Astrocyte of the spinal cord (primary cell): ENCODE data around the gene TLL1.

Experiments
- DNase-seq: peaks from one replicate; pipeline ENCODE4 v3.0.0; 2011; ENCODE audit warnings: low read depth, low spot score
- H3K4me3 ChIP-seq: 2 replicates; pipeline ENCODE4 v1.5.1; 2011; ENCODE audit warnings: low read depth, mild to moderate bottlenecking, low read length, moderate library complexity
- in situ Hi-C: cut with HindIII; loops from 2 replicates; pipeline ENCODE4 v1.10.0; 2017; ENCODE audit warnings: low sequenced_read_pairs
- TF ChIP-seq, protein P1 (sequence below): IDR thresholded peaks from 2 replicates; pipeline ENCODE4 v1.5.1; 2012; ENCODE audit warnings: low read depth, mild to moderate bottlenecking, low read length, inconsistent platforms

TLL1 gene

DNA sequence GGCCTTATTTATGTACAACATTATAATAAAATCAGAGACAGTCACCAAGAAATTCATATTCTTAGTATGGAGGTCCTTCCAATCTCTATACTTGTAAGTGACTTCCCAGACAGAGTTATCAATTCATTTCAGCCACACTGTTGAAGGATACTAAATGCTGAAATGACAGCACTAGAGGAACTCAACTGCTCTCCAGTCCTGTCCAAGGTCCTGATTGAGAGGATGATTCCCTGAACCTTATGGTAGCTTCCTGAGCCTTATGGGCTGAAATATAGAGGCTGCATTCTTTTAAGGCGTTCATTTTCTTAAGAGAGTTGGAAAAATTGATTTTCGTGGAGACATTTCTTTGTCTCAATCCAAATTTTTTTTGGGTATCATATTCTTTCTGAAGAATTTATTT, 205.9 kb downstream of the TLL1 start:
- DNase-seq, result peak; percentile 6
- H3K4me3 ChIP-seq, result no peak overlapping the region
- in situ Hi-C loops, result no loop called here
- TF ChIP-seq, protein P1, sequence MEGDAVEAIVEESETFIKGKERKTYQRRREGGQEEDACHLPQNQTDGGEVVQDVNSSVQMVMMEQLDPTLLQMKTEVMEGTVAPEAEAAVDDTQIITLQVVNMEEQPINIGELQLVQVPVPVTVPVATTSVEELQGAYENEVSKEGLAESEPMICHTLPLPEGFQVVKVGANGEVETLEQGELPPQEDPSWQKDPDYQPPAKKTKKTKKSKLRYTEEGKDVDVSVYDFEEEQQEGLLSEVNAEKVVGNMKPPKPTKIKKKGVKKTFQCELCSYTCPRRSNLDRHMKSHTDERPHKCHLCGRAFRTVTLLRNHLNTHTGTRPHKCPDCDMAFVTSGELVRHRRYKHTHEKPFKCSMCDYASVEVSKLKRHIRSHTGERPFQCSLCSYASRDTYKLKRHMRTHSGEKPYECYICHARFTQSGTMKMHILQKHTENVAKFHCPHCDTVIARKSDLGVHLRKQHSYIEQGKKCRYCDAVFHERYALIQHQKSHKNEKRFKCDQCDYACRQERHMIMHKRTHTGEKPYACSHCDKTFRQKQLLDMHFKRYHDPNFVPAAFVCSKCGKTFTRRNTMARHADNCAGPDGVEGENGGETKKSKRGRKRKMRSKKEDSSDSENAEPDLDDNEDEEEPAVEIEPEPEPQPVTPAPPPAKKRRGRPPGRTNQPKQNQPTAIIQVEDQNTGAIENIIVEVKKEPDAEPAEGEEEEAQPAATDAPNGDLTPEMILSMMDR, result no peak

DNA sequence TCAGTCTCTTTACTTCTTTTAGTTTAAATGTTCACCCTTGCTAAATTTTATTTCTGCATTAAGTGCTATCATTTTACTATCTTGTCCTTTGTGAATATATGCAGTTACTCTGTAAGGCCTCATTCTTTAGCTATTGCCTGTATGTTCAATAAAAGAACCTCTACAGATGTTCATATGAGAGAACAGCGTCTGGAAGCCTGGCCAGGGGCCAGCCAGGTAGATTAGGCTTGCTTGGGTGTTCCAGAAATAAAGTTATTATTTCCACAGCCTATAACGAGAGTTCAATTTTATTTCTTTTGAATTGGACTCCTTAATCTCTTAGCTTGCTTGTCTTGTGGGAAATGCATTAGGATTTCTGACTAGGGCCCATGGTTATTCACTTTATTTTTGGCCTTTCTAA, 214.5 kb downstream of the TLL1 start:
- TF ChIP-seq, protein P1, result no peak
- no peak for DNase-seq
- no peak overlapping the region for H3K4me3 ChIP-seq
- in situ Hi-C loops, result no loop called here

DNA sequence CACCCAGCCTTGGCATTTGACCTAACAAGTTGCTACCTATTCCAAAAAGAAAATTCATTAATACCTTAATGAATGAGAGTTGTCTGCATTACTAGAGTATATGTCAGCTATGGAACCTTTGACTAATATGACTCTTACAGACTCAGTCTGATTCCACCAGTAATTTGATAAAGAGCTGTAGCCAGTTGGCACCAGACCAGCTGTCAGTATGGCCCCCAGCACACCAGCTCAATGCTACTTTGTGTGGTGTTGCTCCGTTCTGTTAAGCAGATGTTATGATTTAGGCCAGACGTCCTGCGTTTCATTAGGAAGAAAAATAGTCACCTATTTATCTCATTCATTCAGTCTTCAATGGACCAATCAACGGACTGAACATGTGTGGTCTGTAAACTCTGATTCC, 215.5 kb downstream of the TLL1 start:
- in situ Hi-C loops, result no loop called here
- TF ChIP-seq, protein P1, result no peak
- DNase-seq, result no peak
- H3K4me3 ChIP-seq, result no peak overlapping the region

DNA sequence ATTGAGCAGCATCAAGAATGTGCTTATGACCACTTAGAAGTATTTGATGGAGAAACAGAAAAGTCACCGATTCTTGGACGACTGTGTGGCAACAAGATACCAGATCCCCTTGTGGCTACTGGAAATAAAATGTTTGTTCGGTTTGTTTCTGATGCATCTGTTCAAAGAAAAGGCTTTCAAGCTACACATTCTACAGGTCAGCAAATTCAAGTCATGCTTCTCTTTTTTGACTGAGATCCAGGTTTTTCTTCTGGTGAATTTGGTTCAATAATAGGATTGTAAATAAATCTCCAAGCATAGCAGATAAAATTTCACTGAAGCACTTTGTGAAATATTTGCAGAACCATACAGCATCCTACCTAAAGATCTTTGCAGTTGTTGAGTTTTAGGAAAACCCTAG, 218.1 kb downstream of the TLL1 start:
- DNase-seq, result peak; percentile 7
- TF ChIP-seq, protein P1, result no peak
- H3K4me3 ChIP-seq, result no peak overlapping the region
- in situ Hi-C loops, result no loop called here

DNA sequence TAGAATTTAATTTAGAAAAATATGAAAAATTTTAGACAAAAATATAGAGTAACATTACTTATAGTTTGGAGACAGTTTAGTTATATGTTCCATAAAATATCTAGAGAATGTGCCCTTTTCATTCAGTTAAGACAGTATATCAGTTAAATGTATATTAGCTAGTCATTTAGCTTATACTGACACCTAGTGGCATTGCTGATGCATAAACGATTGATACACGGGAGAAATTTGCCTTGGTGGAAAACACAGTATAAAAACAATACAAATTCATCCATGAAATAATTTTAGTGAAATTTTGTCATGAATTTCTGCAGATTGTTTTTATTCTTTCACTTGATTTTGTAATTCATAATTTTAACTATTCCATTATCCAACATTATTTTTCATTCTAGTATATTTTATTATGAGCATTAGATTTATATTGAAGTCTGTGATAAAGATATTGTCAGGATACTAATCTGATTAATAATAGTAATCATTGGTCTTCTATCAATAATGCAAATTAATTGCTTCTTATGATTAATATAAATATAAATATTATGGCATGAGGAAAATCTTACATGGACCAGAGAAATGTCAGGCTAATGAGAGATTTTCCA, 219.0 kb downstream of the TLL1 start:
- DNase-seq, result peak; percentile 54
- in situ Hi-C loops, result no loop called here
- H3K4me3 ChIP-seq, result no peak overlapping the region
- TF ChIP-seq, protein P1, result peak; percentile 67

DNA sequence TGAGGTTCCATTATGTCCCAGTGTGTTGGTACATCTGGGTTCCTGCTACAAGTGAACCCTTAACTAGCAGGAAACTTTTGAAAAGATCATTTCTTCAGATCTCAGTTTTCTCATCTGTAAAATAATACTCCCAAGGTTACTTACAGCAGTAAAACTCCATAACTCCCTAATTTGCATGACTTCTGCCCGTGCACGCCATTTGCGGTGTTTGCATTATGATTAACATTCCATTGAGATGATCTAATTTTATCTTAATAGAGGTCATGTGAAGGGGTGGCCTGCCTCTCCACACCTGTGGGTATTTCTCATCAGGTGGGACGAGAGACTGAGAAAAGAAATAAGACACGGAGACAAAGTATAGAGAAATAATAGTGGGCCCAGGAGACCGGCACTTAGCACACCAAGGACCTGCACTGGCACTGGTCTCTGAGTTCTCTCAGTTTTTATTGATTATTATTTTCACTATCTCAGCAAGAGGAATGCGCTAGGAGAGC, 219.8 kb downstream of the TLL1 start:
- TF ChIP-seq, protein P1, result no peak
- no peak for DNase-seq
- in situ Hi-C loops, result no loop called here
- no peak overlapping the region for H3K4me3 ChIP-seq
